H1 (cell line): ENCODE results near the gene NKAIN2. TPM values are rescaled to one million over a fixed set of nuclear protein-coding genes. Genes with fewer than 3 reads are reported as not detected.

Source experiments
- CTCF ChIA-PET: fragments of 300-600 bp; sonication (Branson Sonifier 250); formaldehyde crosslinking; loops from one replicate; lab custom pipeline; 2021; ENCODE audit not compliant: partially characterized antibody; lab: Charles Lee
- POLR2A ChIA-PET: fragments of 300-600 bp; sonication (Branson Sonifier 250); formaldehyde crosslinking; loops from one replicate; lab custom pipeline; 2021; ENCODE audit warnings: inconsistent platforms; ENCODE audit not compliant: partially characterized antibody; lab: Charles Lee
- DNase-seq, 2 experiments: peaks; one replicate each; pipeline versions ENCODE4 v3.0.0 to v3.0.0-alpha.2; 2010 to 2022; ENCODE audit warnings: low spot score in 2 of 2, low read depth in 1 of 2, mixed read lengths in 1 of 2
- FAIRE-seq: peaks from 2 replicates; lab custom pipeline; 2011; peaks lifted over from hg19 to GRCh38; lab: Jason Lieb, UNC
- H2AFZ ChIP-seq: 2 replicates; pipeline ENCODE4 v1.8.1; 2012; ENCODE audit warnings: low read length, inconsistent platforms
- H2AK5ac ChIP-seq: 2 replicates; pipeline ENCODE4 v1.6.1; 2013; ENCODE audit warnings: low read depth, low read length
- H2BK120ac ChIP-seq: replicated peaks from 2 replicates; pipeline ENCODE3; 2013; ENCODE audit warnings: low read depth, low read length, inconsistent platforms
- H2BK12ac ChIP-seq: 2 replicates; pipeline ENCODE4 v1.6.1; 2013; ENCODE audit warnings: low read depth, low read length
- H2BK15ac ChIP-seq: 2 replicates; pipeline ENCODE4 v1.6.1; 2013; ENCODE audit warnings: low read length
- H2BK20ac ChIP-seq: 2 replicates; pipeline ENCODE4 v1.6.1; 2013; ENCODE audit warnings: low read length
- H2BK5ac ChIP-seq: 2 replicates; pipeline ENCODE4 v1.6.1; 2013; ENCODE audit warnings: low read depth, low read length
- H3K14ac ChIP-seq: 2 replicates; pipeline ENCODE4 v1.6.1; 2013; ENCODE audit warnings: inconsistent platforms; ENCODE audit not compliant: insufficient read length
- H3K18ac ChIP-seq: 2 replicates; pipeline ENCODE4 v1.6.1; 2013; ENCODE audit warnings: low read length; ENCODE audit errors: extremely low read depth
- H3K23ac ChIP-seq: 2 replicates; pipeline ENCODE4 v1.6.1; 2013; ENCODE audit warnings: inconsistent platforms; ENCODE audit not compliant: insufficient read length
- H3K23me2 ChIP-seq: 2 replicates; pipeline ENCODE4 v1.6.1; 2013; ENCODE audit warnings: low read depth, low read length
- H3K27ac ChIP-seq: 2 replicates; pipeline ENCODE4 v1.6.1; 2011; ENCODE audit warnings: low read depth, low read length, inconsistent platforms
- H3K27me3 ChIP-seq, 4 experiments: replicated peaks in 1 of 4; 1 replicate in 1 of 4; 2 replicates in 3 of 4; pipeline versions ENCODE4 v1.6.1 to v1.8.1; 2011 to 2013; ENCODE audit warnings: low read length in 3 of 4, mild to moderate bottlenecking in 3 of 4, inconsistent platforms in 2 of 4, mixed read lengths in 2 of 4, moderate library complexity in 1 of 4; ENCODE audit not compliant: control insufficient read depth in 3 of 4, insufficient read depth in 3 of 4; ENCODE audit errors: extremely low read depth in 1 of 4
- H3K36me3 ChIP-seq, 4 experiments: 2 replicates each; pipeline versions ENCODE4 v1.6.1 to v1.8.1; 2011 to 2013; ENCODE audit warnings: mild to moderate bottlenecking in 4 of 4, low read length in 3 of 4, moderate library complexity in 2 of 4, control low read depth in 1 of 4, inconsistent platforms in 1 of 4; ENCODE audit not compliant: insufficient read depth in 4 of 4, control insufficient read depth in 2 of 4
- H3K4ac ChIP-seq: replicated peaks from 2 replicates; pipeline ENCODE3; 2013; ENCODE audit warnings: low read length, low read depth, mixed read lengths, inconsistent platforms; ENCODE audit not compliant: insufficient read length
- H3K4me1 ChIP-seq, 4 experiments: replicated peaks in 1 of 4; 1 replicate in 1 of 4; 2 replicates in 3 of 4; pipeline versions ENCODE4 v1.6.1 to v1.8.1; 2011 to 2013; ENCODE audit warnings: low read length in 3 of 4, inconsistent platforms in 2 of 4, mixed read lengths in 1 of 4; ENCODE audit not compliant: insufficient read depth in 4 of 4, control insufficient read depth in 3 of 4
- H3K4me2 ChIP-seq, 2 experiments: 2 replicates each; pipeline versions ENCODE4 v1.6.1 to v1.8.1; 2011 to 2013; ENCODE audit warnings: low read depth in 2 of 2, low read length in 2 of 2, control low read depth in 1 of 2, inconsistent platforms in 1 of 2, mild to moderate bottlenecking in 1 of 2; ENCODE audit not compliant: insufficient read depth in 1 of 2
- H3K4me3 ChIP-seq, 4 experiments: fragments of 200-600, 300-600 bp in 1 of 4; sonication (generic), shearing (Covaris generic), sonication (Bioruptor Twin) in 1 of 4; 2 replicates each; pipeline versions ENCODE4 v1.5.1 to v1.8.1; 2011 to 2016; ENCODE audit warnings: low read length in 4 of 4, low read depth in 3 of 4, control low read depth in 2 of 4, inconsistent platforms in 2 of 4, mild to moderate bottlenecking in 2 of 4, mixed read lengths in 1 of 4, moderate library complexity in 1 of 4; ENCODE audit not compliant: insufficient read depth in 2 of 4; ENCODE audit errors: extremely low read depth in 1 of 4
- H3K56ac ChIP-seq: replicated peaks from 2 replicates; pipeline ENCODE3; 2013; ENCODE audit warnings: low read depth, mild to moderate bottlenecking, mixed read lengths, low read length, inconsistent platforms; ENCODE audit not compliant: insufficient read length
- H3K79me1 ChIP-seq: 2 replicates; pipeline ENCODE4 v1.6.1; 2013; ENCODE audit warnings: low read depth, low read length, control low read depth
- H3K79me2 ChIP-seq, 2 experiments: 2 replicates each; pipeline versions ENCODE4 v1.6.1 to v1.8.1; 2012 to 2013; ENCODE audit warnings: low read length in 2 of 2, mild to moderate bottlenecking in 2 of 2, inconsistent platforms in 1 of 2; ENCODE audit not compliant: insufficient read depth in 2 of 2, control insufficient read depth in 1 of 2
- H3K9ac ChIP-seq, 4 experiments: replicated peaks in 1 of 4; 1 replicate in 1 of 4; 2 replicates in 3 of 4; pipeline versions ENCODE4 v1.6.1 to v1.8.1; 2011 to 2013; ENCODE audit warnings: low read depth in 3 of 4, low read length in 3 of 4, control low read depth in 2 of 4, mild to moderate bottlenecking in 2 of 4, moderate library complexity in 2 of 4, inconsistent platforms in 1 of 4; ENCODE audit errors: extremely low read depth in 1 of 4
- H3K9me3 ChIP-seq, 2 experiments: 2 replicates each; pipeline versions ENCODE4 v1.6.1 to v1.8.1; 2012 to 2013; ENCODE audit warnings: mild to moderate bottlenecking in 2 of 2, moderate library complexity in 2 of 2, control low read depth in 1 of 2, inconsistent platforms in 1 of 2, low read depth in 1 of 2, low read length in 1 of 2, mixed read lengths in 1 of 2; ENCODE audit not compliant: insufficient read depth in 2 of 2
- H4K20me1 ChIP-seq, 2 experiments: replicated peaks in 1 of 2; 2 replicates each; pipeline versions ENCODE3 to v1.8.1; 2011 to 2013; ENCODE audit warnings: inconsistent platforms in 2 of 2, low read length in 2 of 2, mild to moderate bottlenecking in 1 of 2; ENCODE audit not compliant: insufficient read depth in 2 of 2, control insufficient read depth in 1 of 2
- H4K5ac ChIP-seq: 2 replicates; pipeline ENCODE4 v1.6.1; 2013; ENCODE audit warnings: low read length, low read depth, mixed read lengths, inconsistent platforms; ENCODE audit not compliant: insufficient read length
- H4K8ac ChIP-seq: 2 replicates; pipeline ENCODE4 v1.8.0; 2013; ENCODE audit warnings: mild to moderate bottlenecking, moderate library complexity, low read length, inconsistent platforms; ENCODE audit not compliant: insufficient read depth; ENCODE audit errors: extremely low read depth
- H4K91ac ChIP-seq: replicated peaks from 2 replicates; pipeline ENCODE3; 2013; ENCODE audit warnings: low read length, mixed read lengths, inconsistent platforms; ENCODE audit not compliant: insufficient read length
- CTBP2 ChIP-seq: IDR thresholded peaks from 2 replicates; pipeline ENCODE4 v1.7.0; 2011; ENCODE audit warnings: borderline replicate concordance, mild to moderate bottlenecking, moderate library complexity, mixed read lengths, low read length; ENCODE audit not compliant: insufficient read depth, insufficient read length
- GTF2F1 ChIP-seq: IDR thresholded peaks from 2 replicates; pipeline ENCODE4 v1.6.1; 2012; ENCODE audit warnings: low read depth, low read length, improper control_type of control experiment, borderline replicate concordance
- TBP ChIP-seq: IDR thresholded peaks from 2 replicates; pipeline ENCODE4 v1.6.1; 2011; ENCODE audit warnings: low read depth, low read length, improper control_type of control experiment
- WGBS, 2 experiments: shearing (Covaris generic) in 1 of 2; methylation state at CpG; one replicate each; pipeline versions ENCODE4 v1.1.6 to v1.1.7; 2013 to 2015; ENCODE audit warnings: low lambda C conversion rate in 2 of 2, mixed read lengths in 2 of 2, inconsistent platforms in 1 of 2, low coverage in 1 of 2, missing lambda C conversion rate in 1 of 2; ENCODE audit not compliant: insufficient replicate concordance in 2 of 2, insufficient coverage in 1 of 2, insufficient read length in 1 of 2; ENCODE audit errors: extremely low coverage in 1 of 2, missing lambda C conversion rate in 1 of 2; 5-methylcytosine and 5-hydroxymethylcytosine counted together
- polyA plus RNA-seq, 7 experiments: library from polyadenylated mRNA; depleted of rRNA in 3 of 7; stranded (reverse) in 5 of 7; unstranded in 2 of 7; fragments of >200 nt in 5 of 7; fragments of 200-250 nt in 2 of 7; gene quantifications; 1 replicate in 5 of 7; 2 replicates in 1 of 7; 4 replicates in 1 of 7; pipeline versions ENCODE4 v1.2.1 to v1.2.3, GENCODE V29; 2011 to 2013; ENCODE audit warnings: missing spikeins in 2 of 7, mixed read lengths in 2 of 7
- total RNA-seq: library from RNA; stranded (reverse); fragmentation: NEBNext Ultra II Directional; extraction: Animal tissue kit (Norgen Biotek cat#: 25700); gene quantifications from 2 replicates; pipeline ENCODE4 v1.2.1, GENCODE V29; 2021

The NKAIN2 gene
- total and polyA plus RNA-seq, 2 of the 8 experiments (the other 6 are each of a cell fraction or from before 2014, with no cell fraction given), result 0.20 to 0.34 TPM

DNA sequence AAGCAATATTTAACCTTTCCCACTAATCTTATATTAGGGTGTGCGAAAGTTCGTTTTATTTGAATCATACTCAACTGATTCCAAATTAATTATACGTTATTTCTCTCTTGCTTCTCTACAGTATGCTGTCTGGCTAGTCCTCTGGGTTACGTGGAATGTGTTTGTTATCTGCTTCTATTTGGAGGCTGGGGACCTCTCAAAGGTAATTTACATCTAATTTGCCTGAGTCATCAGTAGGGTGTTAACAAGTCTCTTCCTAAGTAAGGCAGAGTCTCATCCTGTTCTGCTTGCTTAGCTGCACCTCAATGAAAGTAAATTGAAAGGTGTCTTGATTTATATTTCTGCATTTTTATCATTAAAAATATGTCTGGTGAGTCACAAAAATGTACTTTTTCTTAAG, 551.5 kb downstream of the NKAIN2 start:
- Histone ChIP-seq H3K9ac (no peak overlapping the region), H2BK12ac (no peak overlapping the region), H3K27me3 (no peaks in the 10 kb centered on the region), H2BK20ac (no peak overlapping the region), H3K56ac (no peak overlapping the region), H2AFZ (no peak overlapping the region), H3K4me1 (no peaks in the 10 kb centered on the region), H2BK5ac (no peak overlapping the region), H4K91ac (no peak overlapping the region), H2AK5ac (no peak overlapping the region), H3K79me2 (no peaks in the 10 kb centered on the region), H3K79me1 (no peaks in the 10 kb centered on the region), H3K9me3 (no peaks in the 10 kb centered on the region), H3K4me2 (no peak overlapping the region), H3K18ac (no peak overlapping the region), H3K4ac (no peak overlapping the region), H3K14ac (no peak overlapping the region), H3K23me2 (no peaks in the 10 kb centered on the region), H4K8ac (no peak overlapping the region), H3K27ac (no peak overlapping the region), H3K23ac (no peak overlapping the region), H4K5ac (no peak overlapping the region), H3K36me3 (no peaks in the 10 kb centered on the region), H3K4me3 (no peak overlapping the region), H4K20me1 (no peaks in the 10 kb centered on the region), H2BK15ac (no peak overlapping the region), H2BK120ac (no peak overlapping the region)
- CTCF ChIA-PET, result no interaction called here
- no peak for TF ChIP-seq CTBP2
- TF ChIP-seq TBP, result no peak
- TF ChIP-seq GTF2F1, result no peak
- FAIRE-seq (no peak), DNase-seq (no peak)
- POLR2A ChIA-PET, result no interaction called here
- 92% methylated on average over 4 of the region's 4 CpGs; no CpG with 5 or more reads in 1 of the 2 experiments for WGBS, 2 experiments
